CD4-positive, alpha-beta T cell (primary cell): ENCODE data around the gene ORC4. TPM values are rescaled to one million over a fixed set of nuclear protein-coding genes. Genes with fewer than 3 reads are reported as not detected.

Source experiments
- ATAC-seq: fragments of 200-7000 bp; cut with Tn5 transposase; one replicate; pipeline ENCODE4 v1.10.0; 2022; ENCODE audit warnings: mild to moderate bottlenecking; ENCODE audit not compliant: poor library complexity
- CTCF ChIA-PET: fragments of 350-600 bp; sonication (Branson Sonifier 250); formaldehyde crosslinking; loops from one replicate; lab custom pipeline; 2021; ENCODE audit warnings: antibody characterized with exemption, inconsistent platforms; lab: Charles Lee
- POLR2A ChIA-PET: fragments of 350-600 bp; sonication (Branson Sonifier 250); formaldehyde crosslinking; loops from one replicate; lab custom pipeline; 2021; ENCODE audit warnings: antibody characterized with exemption, inconsistent platforms; lab: Charles Lee
- DNase-seq, 14 experiments: peaks; one replicate each; pipeline ENCODE4 v3.0.0-alpha.2; 2013 to 2020; ENCODE audit warnings: mixed read lengths in 2 of 14
- H3K27ac ChIP-seq, 2 donors: one replicate each; pipeline versions ENCODE4 v1.5.1 to v1.7.0; 2013; ENCODE audit warnings: low read length in 2 of 2, low read depth in 1 of 2, mild to moderate bottlenecking in 1 of 2
- H3K27me3 ChIP-seq, 2 experiments: 1 replicate in 1 of 2; 2 replicates in 1 of 2; pipeline versions ENCODE4 v1.6.1 to v1.7.0; 2013; ENCODE audit warnings: low read length in 2 of 2, control low read depth in 1 of 2, mild to moderate bottlenecking in 1 of 2, moderate library complexity in 1 of 2; ENCODE audit not compliant: insufficient read depth in 2 of 2, control insufficient read depth in 1 of 2
- H3K36me3 ChIP-seq: one replicate; pipeline ENCODE4 v1.6.1; 2013; ENCODE audit warnings: low read length, control low read depth; ENCODE audit not compliant: insufficient read depth
- H3K4me1 ChIP-seq: one replicate; pipeline ENCODE4 v1.6.1; 2013; ENCODE audit warnings: low read length, control low read depth; ENCODE audit not compliant: insufficient read depth
- H3K4me3 ChIP-seq: one replicate; pipeline ENCODE4 v1.5.1; 2013; ENCODE audit warnings: mild to moderate bottlenecking, low read length, moderate library complexity
- H3K9me3 ChIP-seq, 2 experiments: 1 replicate in 1 of 2; 2 replicates in 1 of 2; pipeline versions ENCODE4 v1.6.1 to v1.7.0; 2013; ENCODE audit warnings: low read length in 2 of 2, mild to moderate bottlenecking in 2 of 2, control low read depth in 1 of 2, moderate library complexity in 1 of 2; ENCODE audit not compliant: control insufficient read depth in 1 of 2, insufficient read depth in 1 of 2
- H3K27ac Mint-ChIP-seq: one replicate; pipeline ENCODE4 v1.8.0; 2020; ENCODE audit warnings: mixed read lengths
- H3K27me3 Mint-ChIP-seq: one replicate; pipeline ENCODE4 v1.8.0; 2021; ENCODE audit warnings: mixed read lengths
- H3K36me3 Mint-ChIP-seq: one replicate; pipeline ENCODE4 v1.8.0; 2021; ENCODE audit warnings: low read depth, mixed read lengths
- H3K4me1 Mint-ChIP-seq: one replicate; pipeline ENCODE4 v1.8.0; 2021; ENCODE audit warnings: low read depth, mixed read lengths
- H3K4me3 Mint-ChIP-seq: one replicate; pipeline ENCODE4 v1.8.0; 2020; ENCODE audit warnings: mild to moderate bottlenecking, mixed read lengths
- H3K9me3 Mint-ChIP-seq: one replicate; pipeline ENCODE4 v1.8.0; 2020; ENCODE audit warnings: mixed read lengths
- intact Hi-C, 2 experiments: fragments of 100-400 bp; cut with DNase I in 1 of 2; cut with micrococcal nuclease in 1 of 2; formaldehyde crosslinking; loops; one replicate each; pipeline versions ENCODE4 v1.15.1 to v1.9.0; 2023 to 2025; cut with DNase I, micrococcal nuclease
- total RNA-seq, 174 experiments: library from RNA in 2 of 174; stranded (reverse) in 2 of 174; gene quantifications; one replicate each; pipeline ENCODE4 v1.2.3 and lab custom pipeline; 2021 to 2026
- TF ChIP-seq, protein P1 (sequence below): fragments of 200-600 bp; IDR thresholded peaks from one replicate; pipeline ENCODE4 v1.8.0; 2022; ENCODE audit warnings: antibody characterized with exemption, mild to moderate bottlenecking

ORC4 gene
- total RNA-seq, 2 experiments from 2014 or later: 29.4 to 33.9 TPM

DNA sequence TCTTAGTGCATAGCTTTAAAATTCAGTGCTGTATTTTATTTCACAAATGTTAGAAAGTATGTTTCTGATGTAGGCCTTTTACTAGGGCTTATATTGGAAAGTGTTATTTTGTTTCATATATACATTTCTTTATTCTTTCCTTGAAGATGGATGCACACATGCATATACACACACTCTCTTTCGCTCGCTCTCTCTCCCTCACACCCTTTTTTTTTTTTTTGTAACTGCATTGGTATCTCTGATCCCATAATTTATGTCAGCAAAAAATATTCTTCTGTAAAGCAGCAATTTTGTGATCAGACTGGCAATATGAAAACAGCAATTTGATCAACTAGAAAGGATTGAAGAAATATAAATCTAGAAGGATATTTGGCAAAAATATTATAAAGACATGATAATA, 2.3 kb upstream of the ORC4 start:
- intact Hi-C loops: loop anchor here (2.0 to 10.0 kb wide), 5 partner anchors 176 to 1564 kb away; partner anchors contain the start of genes ACVR2A (in 1 of the 2), KIF5C (in 1 of the 2) and MMADHC (in 1 of the 2)
- Mint-ChIP-seq H3K27me3 (no peaks in the 10 kb centered on the region), H3K36me3 (peaks cover 30% of the 10 kb centered on the region), H3K9me3 (no peaks in the 10 kb centered on the region), H3K4me3 (peak overlapping the region; percentile 93), H3K4me1 (peaks cover 74% of the 10 kb centered on the region), H3K27ac (peak overlapping the region; percentile 87)
- Histone ChIP-seq H3K27ac (no peak overlapping the region), H3K9me3 (no peaks in the 10 kb centered on the region), H3K36me3 (peaks cover 5% of the 10 kb centered on the region), H3K27me3 (no peaks in the 10 kb centered on the region), H3K4me3 (no peak overlapping the region), H3K4me1 (peaks cover 17% of the 10 kb centered on the region)
- ChIA-PET CTCF (interaction anchor here (0.7 to 1.4 kb wide), 4 partner anchors 10 to 68 kb away, joined by 3 read pairs; no protein-coding TSS in a partner anchor), POLR2A (interaction anchor here (1.4 to 5.4 kb wide), 3 partner anchors 13 to 623 kb away, joined by 3 to 106 read pairs (median 6); partner anchors contain the start of gene EPC2)
- TF ChIP-seq, protein P1, sequence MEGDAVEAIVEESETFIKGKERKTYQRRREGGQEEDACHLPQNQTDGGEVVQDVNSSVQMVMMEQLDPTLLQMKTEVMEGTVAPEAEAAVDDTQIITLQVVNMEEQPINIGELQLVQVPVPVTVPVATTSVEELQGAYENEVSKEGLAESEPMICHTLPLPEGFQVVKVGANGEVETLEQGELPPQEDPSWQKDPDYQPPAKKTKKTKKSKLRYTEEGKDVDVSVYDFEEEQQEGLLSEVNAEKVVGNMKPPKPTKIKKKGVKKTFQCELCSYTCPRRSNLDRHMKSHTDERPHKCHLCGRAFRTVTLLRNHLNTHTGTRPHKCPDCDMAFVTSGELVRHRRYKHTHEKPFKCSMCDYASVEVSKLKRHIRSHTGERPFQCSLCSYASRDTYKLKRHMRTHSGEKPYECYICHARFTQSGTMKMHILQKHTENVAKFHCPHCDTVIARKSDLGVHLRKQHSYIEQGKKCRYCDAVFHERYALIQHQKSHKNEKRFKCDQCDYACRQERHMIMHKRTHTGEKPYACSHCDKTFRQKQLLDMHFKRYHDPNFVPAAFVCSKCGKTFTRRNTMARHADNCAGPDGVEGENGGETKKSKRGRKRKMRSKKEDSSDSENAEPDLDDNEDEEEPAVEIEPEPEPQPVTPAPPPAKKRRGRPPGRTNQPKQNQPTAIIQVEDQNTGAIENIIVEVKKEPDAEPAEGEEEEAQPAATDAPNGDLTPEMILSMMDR: no peak
- ATAC-seq (no peak), DNase-seq (no peak)

DNA sequence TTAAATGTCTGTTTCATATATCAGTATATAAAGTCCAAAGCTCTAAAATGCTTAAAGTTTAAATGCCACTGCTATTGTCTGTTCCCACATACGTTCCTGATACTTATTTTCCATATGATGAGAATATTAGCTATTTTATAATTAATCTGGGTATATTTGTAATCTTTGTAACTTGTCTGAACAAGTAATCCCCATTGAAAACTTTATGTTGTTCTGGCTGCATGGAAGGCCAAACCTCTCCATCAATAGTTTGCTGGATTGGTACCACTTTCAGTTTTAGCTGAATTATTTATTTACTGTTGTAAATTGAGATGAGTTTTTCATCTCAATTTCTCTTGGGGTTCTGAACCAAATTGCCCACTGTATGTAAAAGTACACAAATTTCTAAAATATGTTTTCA, 1.8 kb upstream of the ORC4 start:
- Histone ChIP-seq H3K4me1 (peaks cover 17% of the 10 kb centered on the region), H3K9me3 (no peaks in the 10 kb centered on the region), H3K36me3 (peaks cover 5% of the 10 kb centered on the region), H3K4me3 (peak overlapping the region; percentile 90), H3K27ac (peak overlapping the region; percentile 86 to 94), H3K27me3 (no peaks in the 10 kb centered on the region)
- Mint-ChIP-seq H3K9me3 (no peaks in the 10 kb centered on the region), H3K4me1 (peaks cover 77% of the 10 kb centered on the region), H3K36me3 (peaks cover 30% of the 10 kb centered on the region), H3K27ac (peak overlapping the region; percentile 87), H3K27me3 (no peaks in the 10 kb centered on the region), H3K4me3 (peak overlapping the region; percentile 93)
- TF ChIP-seq, protein P1: no peak
- ChIA-PET POLR2A (interaction anchor here (0.7 to 5.4 kb wide), 7 partner anchors 13 to 724 kb away, joined by 3 to 106 read pairs (median 4); partner anchors contain the start of gene EPC2), CTCF (interaction anchor here (1.0 to 1.2 kb wide), 3 partner anchors 9 to 33 kb away, joined by 3 to 5 read pairs (median 3); no protein-coding TSS in a partner anchor)
- DNase-seq (peak in 2 of 14 experiments; percentile 9 to 25), ATAC-seq (no peak)
- intact Hi-C loops: loop anchor here (2.0 to 10.0 kb wide), 5 partner anchors 175 to 1565 kb away; partner anchors contain the start of genes ACVR2A (in 1 of the 2), KIF5C (in 1 of the 2) and MMADHC (in 1 of the 2)

DNA sequence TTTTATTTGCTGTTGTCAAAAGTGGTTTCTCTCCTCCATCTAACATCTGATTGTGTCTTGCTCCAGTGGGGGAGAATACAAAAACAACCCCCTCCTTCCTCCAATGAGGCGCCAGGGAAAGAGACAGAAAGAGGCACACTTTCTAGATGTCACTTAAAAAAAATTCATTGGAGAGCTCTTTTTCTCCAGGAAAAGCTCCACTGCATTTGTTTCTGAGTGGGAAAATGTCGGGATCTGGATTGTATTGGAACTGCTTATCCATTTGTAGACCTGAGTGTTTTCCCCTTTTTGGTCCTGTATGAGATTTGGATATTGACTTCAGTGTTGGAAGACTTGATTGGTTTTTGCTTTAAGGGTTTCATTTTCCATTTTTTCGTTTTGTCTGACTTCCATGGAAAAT, 1.3 kb upstream of the ORC4 start:
- POLR2A ChIA-PET: interaction anchor here (0.7 to 5.4 kb wide), 8 partner anchors 14 to 724 kb away, joined by 3 to 106 read pairs (median 4); partner anchors contain the start of gene EPC2
- H3K4me1 Mint-ChIP-seq: peaks cover 78% of the 10 kb centered on the region
- H3K27me3 Mint-ChIP-seq: no peaks in the 10 kb centered on the region
- ATAC-seq: no peak
- H3K36me3 Mint-ChIP-seq: peaks cover 31% of the 10 kb centered on the region
- Histone ChIP-seq H3K27ac (peak overlapping the region; percentile 86 to 94), H3K4me1 (peaks cover 17% of the 10 kb centered on the region), H3K9me3 (no peaks in the 10 kb centered on the region), H3K4me3 (peak overlapping the region; percentile 90), H3K27me3 (no peaks in the 10 kb centered on the region), H3K36me3 (peaks cover 5% of the 10 kb centered on the region)
- CTCF ChIA-PET: interaction anchor here (1.0 to 1.2 kb wide), 3 partner anchors 10 to 32 kb away, joined by 3 to 5 read pairs (median 3); no protein-coding TSS in a partner anchor
- peak overlapping the region; percentile 87 for H3K27ac Mint-ChIP-seq
- no peaks in the 10 kb centered on the region for H3K9me3 Mint-ChIP-seq
- intact Hi-C loops: loop anchor here (2.0 to 10.0 kb wide), 7 partner anchors 175 to 1565 kb away; partner anchors contain the start of genes KIF5C (in 2 of the 2), ACVR2A (in 1 of the 2) and MMADHC (in 1 of the 2)
- no peak for DNase-seq
- TF ChIP-seq, protein P1: no peak
- peak overlapping the region; percentile 93 for H3K4me3 Mint-ChIP-seq
